Central memory CD8-positive, alpha-beta T cell (primary cell): ENCODE data around the gene PARP3.
A peak's percentile ranks its signal among the peaks of the same experiment; 100 is the strongest.

Experiments
- ATAC-seq: fragments of 150-1000 bp; cut with Tn5 transposase; replicated peaks from 2 replicates; pipeline ENCODE4 v1.10.0; 2022; ENCODE audit warnings: mild to moderate bottlenecking, moderate FRiP score, moderate number of reproducible peaks; ENCODE audit not compliant: poor library complexity, severe bottlenecking; ENCODE audit errors: extremely low read depth
- DNase-seq, 2 donors: peaks; one replicate each; pipeline ENCODE4 v3.0.0; 2021; ENCODE audit warnings: low spot score in 2 of 2
- H3K27ac Mint-ChIP-seq: one replicate; pipeline ENCODE4 v1.8.0; 2022; ENCODE audit warnings: low read depth, mild to moderate bottlenecking, moderate library complexity, mixed read lengths
- H3K27me3 Mint-ChIP-seq: one replicate; pipeline ENCODE4 v1.8.0; 2022; ENCODE audit warnings: mixed read lengths
- H3K36me3 Mint-ChIP-seq: one replicate; pipeline ENCODE4 v1.8.0; 2022; ENCODE audit warnings: mild to moderate bottlenecking, moderate library complexity, mixed read lengths; ENCODE audit not compliant: insufficient read depth
- H3K4me1 Mint-ChIP-seq: one replicate; pipeline ENCODE4 v1.8.0; 2022; ENCODE audit warnings: mixed read lengths
- H3K4me3 Mint-ChIP-seq: one replicate; pipeline ENCODE4 v1.8.0; 2022; ENCODE audit warnings: mild to moderate bottlenecking, moderate library complexity, mixed read lengths
- H3K9me3 Mint-ChIP-seq: one replicate; pipeline ENCODE4 v1.8.0; 2022; ENCODE audit warnings: mixed read lengths

PARP3 gene

GRCh38 chr3:51966922-51967383 lies 24.8 kb downstream of the PARP3 start:
- Mint-ChIP-seq H3K9me3 (no peaks in the 10 kb centered on the region), H3K4me1 (peaks cover 35% of the 10 kb centered on the region), H3K36me3 (peaks cover 3% of the 10 kb centered on the region), H3K27me3 (no peaks in the 10 kb centered on the region), H3K4me3 (peak overlapping the region; percentile 87), H3K27ac (peak overlapping the region; percentile 35)
- peak; percentile 57 for ATAC-seq
- DNase-seq = no peak

GRCh38 chr3:51967384-51968169 lies 25.4 kb downstream of the PARP3 start, which contains the start of gene PCBP4:
PCBP4 (minus strand) TSS chr3:51967454; CDS start chr3:51961240, 6,214 bp downstream.
- H3K4me3 Mint-ChIP-seq = peak within 1 kb of the TSS; percentile 87
- peaks cover 3% of the 10 kb centered on the region for H3K36me3 Mint-ChIP-seq
- H3K27me3 Mint-ChIP-seq = no peaks in the 10 kb centered on the region
- no peaks in the 10 kb centered on the region for H3K9me3 Mint-ChIP-seq
- peak; percentile 74 for ATAC-seq
- H3K27ac Mint-ChIP-seq = peak within 1 kb of the TSS; percentile 93
- no peak for DNase-seq
- peaks cover 35% of the 10 kb centered on the region for H3K4me1 Mint-ChIP-seq

- H3K27ac Mint-ChIP-seq = peak overlapping the region; percentile 93
- peak overlapping the region; percentile 87 for H3K4me3 Mint-ChIP-seq
These were observed 26.1 kb downstream of the PARP3 start for GRCh38 chr3:51968170-51968775.

GRCh38 chr3:51968883-51969678 lies 26.9 kb downstream of the PARP3 start:
- peak overlapping the region; percentile 87 for H3K4me3 Mint-ChIP-seq
- H3K27me3 Mint-ChIP-seq = no peaks in the 10 kb centered on the region
- H3K27ac Mint-ChIP-seq = no peak overlapping the region
- no peaks in the 10 kb centered on the region for H3K9me3 Mint-ChIP-seq
- peaks cover 42% of the 10 kb centered on the region for H3K4me1 Mint-ChIP-seq
- peaks cover 11% of the 10 kb centered on the region for H3K36me3 Mint-ChIP-seq
- no peak for ATAC-seq
- no peak for DNase-seq

More at GRCh38 chr3:51968170-51968775, 26.1 kb downstream of the PARP3 start:
- Mint-ChIP-seq H3K4me1 (peaks cover 35% of the 10 kb centered on the region), H3K27me3 (no peaks in the 10 kb centered on the region), H3K9me3 (no peaks in the 10 kb centered on the region), H3K36me3 (peaks cover 3% of the 10 kb centered on the region)
- DNase-seq (no peak), ATAC-seq (no peak)

GRCh38 chr3:51969841-51970240 lies 27.7 kb downstream of the PARP3 start:
- no peaks in the 10 kb centered on the region for H3K9me3 Mint-ChIP-seq
- H3K4me1 Mint-ChIP-seq = peaks cover 40% of the 10 kb centered on the region
- peaks cover 11% of the 10 kb centered on the region for H3K36me3 Mint-ChIP-seq
- no peak overlapping the region for H3K27ac Mint-ChIP-seq
- DNase-seq = no peak
- H3K4me3 Mint-ChIP-seq = no peak overlapping the region
- H3K27me3 Mint-ChIP-seq = no peaks in the 10 kb centered on the region
- no peak for ATAC-seq

GRCh38 chr3:51970606-51971300 lies 28.6 kb downstream of the PARP3 start:
- ATAC-seq = no peak
- no peak for DNase-seq
- Mint-ChIP-seq H3K27ac (no peak overlapping the region), H3K9me3 (no peaks in the 10 kb centered on the region), H3K4me3 (no peak overlapping the region), H3K4me1 (peaks cover 38% of the 10 kb centered on the region), H3K27me3 (no peaks in the 10 kb centered on the region), H3K36me3 (peaks cover 11% of the 10 kb centered on the region)

GRCh38 chr3:51971350-51971749 lies 29.2 kb downstream of the PARP3 start:
- DNase-seq = no peak
- no peak for ATAC-seq
- H3K4me3 Mint-ChIP-seq = no peak overlapping the region
- H3K36me3 Mint-ChIP-seq = peaks cover 10% of the 10 kb centered on the region
- H3K27ac Mint-ChIP-seq = no peak overlapping the region
- peaks cover 37% of the 10 kb centered on the region for H3K4me1 Mint-ChIP-seq
- H3K9me3 Mint-ChIP-seq = no peaks in the 10 kb centered on the region
- no peaks in the 10 kb centered on the region for H3K27me3 Mint-ChIP-seq

GRCh38 chr3:51974277-51974962 lies 32.3 kb downstream of the PARP3 start:
- ATAC-seq = peak; percentile 10
- no peak for DNase-seq

GRCh38 chr3:51974963-51975851 lies 33.0 kb downstream of the PARP3 start, which contains the start of gene ABHD14A:
ABHD14A (plus strand) TSS chr3:51975064; CDS start chr3:51975136, 72 bp downstream.
- Mint-ChIP-seq H3K9me3 (no peaks in the 10 kb centered on the region), H3K27ac (peak within 1 kb of the TSS; percentile 95), H3K4me3 (peak within 1 kb of the TSS; percentile 84), H3K27me3 (no peaks in the 10 kb centered on the region), H3K4me1 (peaks cover 37% of the 10 kb centered on the region), H3K36me3 (peaks cover 18% of the 10 kb centered on the region)
- peak; percentile 65 for ATAC-seq
- peak; percentile 50 to 54 for DNase-seq

More at GRCh38 chr3:51974277-51974962, 32.3 kb downstream of the PARP3 start:
- H3K27me3 Mint-ChIP-seq = no peaks in the 10 kb centered on the region
- H3K4me1 Mint-ChIP-seq = peaks cover 37% of the 10 kb centered on the region
- no peaks in the 10 kb centered on the region for H3K9me3 Mint-ChIP-seq
- peaks cover 12% of the 10 kb centered on the region for H3K36me3 Mint-ChIP-seq
- H3K4me3 Mint-ChIP-seq = peak overlapping the region; percentile 84
- peak overlapping the region; percentile 95 for H3K27ac Mint-ChIP-seq

- H3K27ac Mint-ChIP-seq = peak overlapping the region; percentile 78
- no peaks in the 10 kb centered on the region for H3K9me3 Mint-ChIP-seq
- DNase-seq (no peak), ATAC-seq (no peak)
- H3K36me3 Mint-ChIP-seq = peaks cover 18% of the 10 kb centered on the region
- H3K4me1 Mint-ChIP-seq = peaks cover 36% of the 10 kb centered on the region
- H3K4me3 Mint-ChIP-seq = peak overlapping the region; percentile 84
- H3K27me3 Mint-ChIP-seq = no peaks in the 10 kb centered on the region
These were observed 33.8 kb downstream of the PARP3 start for GRCh38 chr3:51975852-51976549.
